Sigmoid colon (tissue), 7 donors: ENCODE data around the gene GLI3. TPM values are rescaled to one million over a fixed set of nuclear protein-coding genes. Genes with fewer than 3 reads are reported as not detected.

ENCODE experiments used
- DNase-seq: peaks from one replicate; pipeline ENCODE4 v3.0.0-alpha.2; 2019
- H3K27ac ChIP-seq, 4 donors: fragments of 200-600 bp; sonication (generic); one replicate each; pipeline ENCODE4 v1.5.1; 2016 to 2019; ENCODE audit warnings: mild to moderate bottlenecking in 1 of 4
- H3K27me3 ChIP-seq, 3 donors: fragments of 200-600 bp; sonication (generic); one replicate each; pipeline ENCODE4 v1.5.1; 2019; ENCODE audit warnings: mild to moderate bottlenecking in 1 of 3
- H3K36me3 ChIP-seq, 4 donors: fragments of 200-600 bp; sonication (generic); one replicate each; pipeline ENCODE4 v1.5.1; 2016 to 2019
- H3K4me1 ChIP-seq, 4 donors: fragments of 200-600 bp; sonication (generic); one replicate each; pipeline ENCODE4 v1.5.1; 2017 to 2019
- H3K4me3 ChIP-seq, 4 donors: fragments of 200-600 bp; sonication (generic); one replicate each; pipeline ENCODE4 v1.5.1; 2017 to 2019; ENCODE audit warnings: mild to moderate bottlenecking in 2 of 4, moderate library complexity in 1 of 4
- H3K9me3 ChIP-seq, 4 donors: fragments of 200-600 bp in 3 of 4; sonication (generic) in 3 of 4; one replicate each; pipeline versions ENCODE4 v1.5.1 to v1.6.1; 2013 to 2019
- EP300 ChIP-seq, 4 donors: sonication (generic); formaldehyde crosslinking; IDR thresholded peaks; one replicate each; pipeline ENCODE4 v1.6.1; 2017; ENCODE audit warnings: antibody characterized with exemption in 4 of 4
- POLR2A ChIP-seq, 2 donors: fragments of 450-650 bp; IDR thresholded peaks; one replicate each; pipeline ENCODE4 v1.6.1; 2016; ENCODE audit warnings: antibody characterized with exemption in 2 of 2, mild to moderate bottlenecking in 2 of 2, moderate library complexity in 2 of 2
- POLR2AphosphoS5 ChIP-seq, 4 donors: sonication (generic); formaldehyde crosslinking; IDR thresholded peaks; one replicate each; pipeline ENCODE4 v1.6.1; 2017; ENCODE audit warnings: antibody characterized with exemption in 4 of 4
- WGBS, 2 donors: extraction: QIAGEN DNeasy Blood & Tissue Kit; methylation state at CpG; one replicate each; pipeline ENCODE4 v1.1.7; 2013; 5-methylcytosine and 5-hydroxymethylcytosine counted together
- intact Hi-C: fragments of 100-400 bp; cut with DNase I; formaldehyde crosslinking; loops from one replicate; pipeline ENCODE4 v1.15.1; 2023
- polyA plus RNA-seq, 3 donors: library from polyadenylated mRNA; stranded (reverse); fragments of 200-250 nt; gene quantifications; one replicate each; pipeline ENCODE4 v1.2.3, GENCODE V29; 2013
- total RNA-seq, 4 donors: library from RNA; depleted of rRNA; stranded (reverse); fragments of >200 nt; gene quantifications; one replicate each; pipeline ENCODE4 v1.1.0, GENCODE V29; 2016
- TF ChIP-seq, protein P1 (sequence below), 4 experiments: fragments of 450-650 bp in 3 of 4; fragments of 200-600 bp in 1 of 4; IDR thresholded peaks; one replicate each; pipeline ENCODE4 v1.5.1; 2016 to 2019; ENCODE audit warnings: antibody characterized with exemption in 4 of 4, mild to moderate bottlenecking in 3 of 4, moderate library complexity in 2 of 4
- donor health status: healthy with polysubstance abuse.
- donor health status: Bipolar disorder and iron deficiency.
- donor health status: healthy.

GLI3 gene
- total and polyA plus RNA-seq, 7 donors = 0.23 to 31.6 (median 17.2) TPM

DNA sequence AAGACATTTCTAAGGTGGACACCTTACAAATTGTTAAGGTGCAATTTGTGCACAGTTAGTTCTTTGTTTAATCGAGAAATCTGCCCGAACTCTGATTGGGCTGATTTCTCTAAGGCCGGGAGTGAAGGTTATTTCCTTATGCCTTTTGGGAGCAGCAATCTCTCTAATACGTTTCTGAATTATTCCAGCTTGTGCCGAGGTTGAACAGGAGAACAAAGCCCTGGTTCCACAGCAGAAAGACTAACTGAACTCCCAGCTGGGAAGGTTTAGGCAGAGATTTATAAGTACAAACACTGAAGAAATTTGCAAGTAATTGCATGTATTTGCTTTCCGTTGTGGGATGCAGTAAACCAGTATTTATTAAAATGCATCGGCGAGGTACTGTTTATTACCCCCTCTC, 116.8 kb downstream of the GLI3 start:
- H3K4me3 ChIP-seq = no peak overlapping the region
- TF ChIP-seq, protein P1, sequence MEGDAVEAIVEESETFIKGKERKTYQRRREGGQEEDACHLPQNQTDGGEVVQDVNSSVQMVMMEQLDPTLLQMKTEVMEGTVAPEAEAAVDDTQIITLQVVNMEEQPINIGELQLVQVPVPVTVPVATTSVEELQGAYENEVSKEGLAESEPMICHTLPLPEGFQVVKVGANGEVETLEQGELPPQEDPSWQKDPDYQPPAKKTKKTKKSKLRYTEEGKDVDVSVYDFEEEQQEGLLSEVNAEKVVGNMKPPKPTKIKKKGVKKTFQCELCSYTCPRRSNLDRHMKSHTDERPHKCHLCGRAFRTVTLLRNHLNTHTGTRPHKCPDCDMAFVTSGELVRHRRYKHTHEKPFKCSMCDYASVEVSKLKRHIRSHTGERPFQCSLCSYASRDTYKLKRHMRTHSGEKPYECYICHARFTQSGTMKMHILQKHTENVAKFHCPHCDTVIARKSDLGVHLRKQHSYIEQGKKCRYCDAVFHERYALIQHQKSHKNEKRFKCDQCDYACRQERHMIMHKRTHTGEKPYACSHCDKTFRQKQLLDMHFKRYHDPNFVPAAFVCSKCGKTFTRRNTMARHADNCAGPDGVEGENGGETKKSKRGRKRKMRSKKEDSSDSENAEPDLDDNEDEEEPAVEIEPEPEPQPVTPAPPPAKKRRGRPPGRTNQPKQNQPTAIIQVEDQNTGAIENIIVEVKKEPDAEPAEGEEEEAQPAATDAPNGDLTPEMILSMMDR (IDR thresholded peaks at IDR 0.05) = no peak
- TF ChIP-seq POLR2A (IDR thresholded peaks at IDR 0.05) (no peak), EP300 (IDR thresholded peaks at IDR 0.05) (no peak), POLR2AphosphoS5 (IDR thresholded peaks at IDR 0.05) (no peak)
- H3K36me3 ChIP-seq = no peaks in the 10 kb centered on the region
- no peaks in the 10 kb centered on the region for H3K27me3 ChIP-seq
- H3K27ac ChIP-seq = no peak overlapping the region
- H3K9me3 ChIP-seq = no peaks in the 10 kb centered on the region
- H3K4me1 ChIP-seq = peaks cover 0 to 30% (median 9%) of the 10 kb centered on the region in 4 donors
- intact Hi-C loops = no loop called here
- DNase-seq = no peak
- 48 to 85% methylated on average over 8 of the region's 8 CpGs for WGBS, 2 donors

DNA sequence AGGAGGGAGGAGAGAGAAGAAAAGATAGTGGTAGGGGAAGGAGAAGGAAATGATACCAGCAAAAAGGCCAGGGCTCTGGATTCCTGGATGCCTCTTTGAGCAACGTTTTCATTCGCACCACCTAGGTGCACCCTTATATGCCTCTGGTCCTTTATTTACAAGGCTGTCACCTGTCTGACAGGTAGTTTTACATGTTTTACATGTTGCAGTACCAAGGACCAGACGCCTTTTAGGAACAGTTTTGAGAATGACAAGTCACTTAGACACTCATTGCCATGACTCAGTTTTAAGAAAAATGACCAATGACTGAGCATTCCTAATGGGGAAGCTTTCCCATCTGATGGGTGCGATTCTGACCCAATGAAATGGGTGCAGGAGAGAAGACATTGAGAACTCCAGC, 119.8 kb downstream of the GLI3 start:
- no peak for TF ChIP-seq EP300 (IDR thresholded peaks at IDR 0.05)
- TF ChIP-seq POLR2A (IDR thresholded peaks at IDR 0.05) = no peak
- TF ChIP-seq POLR2AphosphoS5 (IDR thresholded peaks at IDR 0.05) = no peak
- TF ChIP-seq, protein P1 (IDR thresholded peaks at IDR 0.05) = no peak
- Histone ChIP-seq H3K9me3 (no peaks in the 10 kb centered on the region), H3K36me3 (no peaks in the 10 kb centered on the region), H3K27me3 (no peaks in the 10 kb centered on the region), H3K4me1 (peaks cover 0 to 33% (median 11%) of the 10 kb centered on the region in 4 donors), H3K27ac (no peak overlapping the region), H3K4me3 (no peak overlapping the region)
- intact Hi-C loops = no loop called here
- no peak for DNase-seq
- 76 to 78% methylated on average over 4 of the region's 4 CpGs for WGBS, 2 donors

DNA sequence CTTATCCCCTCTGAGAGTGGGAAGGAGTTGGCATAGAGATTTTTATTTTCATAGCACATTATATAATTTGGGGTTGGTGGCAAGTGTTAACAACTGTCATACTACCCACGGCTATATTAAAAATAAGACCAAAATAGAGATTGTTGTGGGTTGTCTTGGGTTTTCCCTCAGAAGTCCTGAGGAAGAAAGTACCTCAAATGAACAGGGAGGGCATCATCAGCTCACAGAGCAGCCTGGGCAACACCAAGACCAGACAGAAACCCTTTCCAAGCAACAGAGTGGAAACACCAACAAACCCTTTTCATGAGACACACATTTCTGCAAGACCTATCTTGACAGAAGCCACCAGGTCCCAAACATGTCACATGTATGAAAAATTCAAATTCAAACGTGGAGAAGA, 121.2 kb downstream of the GLI3 start:
- H3K4me3 ChIP-seq = no peak overlapping the region
- no peaks in the 10 kb centered on the region for H3K27me3 ChIP-seq
- peaks cover 0 to 42% (median 20%) of the 10 kb centered on the region in 4 donors for H3K4me1 ChIP-seq
- no peaks in the 10 kb centered on the region for H3K36me3 ChIP-seq
- intact Hi-C loops = no loop called here
- H3K27ac ChIP-seq = no peak overlapping the region
- no peaks in the 10 kb centered on the region for H3K9me3 ChIP-seq
- TF ChIP-seq EP300 (IDR thresholded peaks at IDR 0.05) (no peak), POLR2A (IDR thresholded peaks at IDR 0.05) (no peak), POLR2AphosphoS5 (IDR thresholded peaks at IDR 0.05) (no peak)
- TF ChIP-seq, protein P1 (IDR thresholded peaks at IDR 0.05) = no peak
- DNase-seq = no peak
- 30 to 41% methylated on average over 2 of the region's 2 CpGs for WGBS, 2 donors

DNA sequence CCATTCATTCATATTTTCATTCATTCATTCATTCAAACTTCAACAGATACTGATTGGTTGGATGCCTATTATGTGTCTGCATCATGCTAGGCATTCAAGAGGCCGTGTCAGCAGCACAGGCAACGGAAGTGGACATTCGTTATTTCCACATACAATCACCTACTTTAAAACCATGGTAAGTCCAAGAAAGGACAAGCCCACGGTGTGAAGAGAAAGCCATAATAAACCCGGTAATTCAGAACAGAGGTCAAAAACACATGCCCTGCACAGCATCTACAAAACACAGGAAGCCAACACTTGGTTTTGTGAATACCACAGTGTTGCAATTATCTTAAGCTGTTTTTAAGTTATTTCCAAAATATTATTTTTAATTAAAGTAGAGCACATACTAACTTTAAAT, 126.7 kb downstream of the GLI3 start:
- peak overlapping the region in 1 of 4 donors; percentile 70 for H3K27ac ChIP-seq
- DNase-seq = no peak
- intact Hi-C loops = no loop called here
- no peaks in the 10 kb centered on the region for H3K9me3 ChIP-seq
- no peak overlapping the region for H3K4me3 ChIP-seq
- 80 to 86% methylated on average over 5 of the region's 5 CpGs for WGBS, 2 donors
- H3K36me3 ChIP-seq = no peaks in the 10 kb centered on the region
- no peaks in the 10 kb centered on the region for H3K27me3 ChIP-seq
- TF ChIP-seq EP300 (IDR thresholded peaks at IDR 0.05) (no peak), POLR2A (IDR thresholded peaks at IDR 0.05) (no peak), POLR2AphosphoS5 (IDR thresholded peaks at IDR 0.05) (no peak)
- TF ChIP-seq, protein P1 (IDR thresholded peaks at IDR 0.05) = no peak
- H3K4me1 ChIP-seq = peaks cover 0 to 71% (median 66%) of the 10 kb centered on the region in 4 donors
